ENCODE results near the gene SLC26A11.

SLC26A11 gene

DNA sequence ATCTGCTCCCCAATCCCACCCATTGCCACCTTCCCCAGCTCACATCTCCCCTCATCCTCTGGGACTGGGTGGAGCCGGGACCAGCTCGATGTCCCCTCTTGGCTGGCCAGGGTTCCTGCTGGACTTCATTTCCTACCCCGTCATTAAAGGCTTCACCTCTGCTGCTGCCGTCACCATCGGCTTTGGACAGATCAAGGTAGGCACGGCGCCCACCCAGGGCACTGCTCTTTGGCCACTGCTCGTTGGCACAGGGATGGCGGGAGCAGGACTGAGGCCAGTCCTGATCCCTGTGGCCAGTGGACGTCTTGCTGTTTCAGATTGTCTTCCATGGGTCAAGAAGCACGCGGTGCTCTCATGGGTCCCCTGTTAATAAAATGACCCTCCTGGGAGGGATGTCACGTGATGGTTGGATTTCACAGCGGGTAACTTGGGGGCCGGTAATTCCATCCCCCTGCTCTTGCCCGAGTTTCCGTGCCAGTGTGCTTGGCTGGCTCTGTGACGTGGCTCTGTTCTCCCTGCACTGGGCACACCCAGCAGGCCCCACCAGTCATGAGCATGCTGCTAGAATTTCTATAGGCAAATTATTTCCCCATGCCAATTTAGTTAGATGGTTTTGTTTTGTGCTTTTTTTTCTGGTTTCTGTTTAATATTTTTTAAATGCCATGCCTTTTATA is 3.1 kb downstream of the SLC26A11 start:
- H3K27ac ChIP-seq = no peak overlapping the region
- TF ChIP-seq, protein P1, sequence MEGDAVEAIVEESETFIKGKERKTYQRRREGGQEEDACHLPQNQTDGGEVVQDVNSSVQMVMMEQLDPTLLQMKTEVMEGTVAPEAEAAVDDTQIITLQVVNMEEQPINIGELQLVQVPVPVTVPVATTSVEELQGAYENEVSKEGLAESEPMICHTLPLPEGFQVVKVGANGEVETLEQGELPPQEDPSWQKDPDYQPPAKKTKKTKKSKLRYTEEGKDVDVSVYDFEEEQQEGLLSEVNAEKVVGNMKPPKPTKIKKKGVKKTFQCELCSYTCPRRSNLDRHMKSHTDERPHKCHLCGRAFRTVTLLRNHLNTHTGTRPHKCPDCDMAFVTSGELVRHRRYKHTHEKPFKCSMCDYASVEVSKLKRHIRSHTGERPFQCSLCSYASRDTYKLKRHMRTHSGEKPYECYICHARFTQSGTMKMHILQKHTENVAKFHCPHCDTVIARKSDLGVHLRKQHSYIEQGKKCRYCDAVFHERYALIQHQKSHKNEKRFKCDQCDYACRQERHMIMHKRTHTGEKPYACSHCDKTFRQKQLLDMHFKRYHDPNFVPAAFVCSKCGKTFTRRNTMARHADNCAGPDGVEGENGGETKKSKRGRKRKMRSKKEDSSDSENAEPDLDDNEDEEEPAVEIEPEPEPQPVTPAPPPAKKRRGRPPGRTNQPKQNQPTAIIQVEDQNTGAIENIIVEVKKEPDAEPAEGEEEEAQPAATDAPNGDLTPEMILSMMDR (IDR thresholded peaks at IDR 0.05) = no peak
- no peak for TF ChIP-seq ZFX (IDR thresholded peaks at IDR 0.05; ENCODE audit: borderline replicate concordance)

DNA sequence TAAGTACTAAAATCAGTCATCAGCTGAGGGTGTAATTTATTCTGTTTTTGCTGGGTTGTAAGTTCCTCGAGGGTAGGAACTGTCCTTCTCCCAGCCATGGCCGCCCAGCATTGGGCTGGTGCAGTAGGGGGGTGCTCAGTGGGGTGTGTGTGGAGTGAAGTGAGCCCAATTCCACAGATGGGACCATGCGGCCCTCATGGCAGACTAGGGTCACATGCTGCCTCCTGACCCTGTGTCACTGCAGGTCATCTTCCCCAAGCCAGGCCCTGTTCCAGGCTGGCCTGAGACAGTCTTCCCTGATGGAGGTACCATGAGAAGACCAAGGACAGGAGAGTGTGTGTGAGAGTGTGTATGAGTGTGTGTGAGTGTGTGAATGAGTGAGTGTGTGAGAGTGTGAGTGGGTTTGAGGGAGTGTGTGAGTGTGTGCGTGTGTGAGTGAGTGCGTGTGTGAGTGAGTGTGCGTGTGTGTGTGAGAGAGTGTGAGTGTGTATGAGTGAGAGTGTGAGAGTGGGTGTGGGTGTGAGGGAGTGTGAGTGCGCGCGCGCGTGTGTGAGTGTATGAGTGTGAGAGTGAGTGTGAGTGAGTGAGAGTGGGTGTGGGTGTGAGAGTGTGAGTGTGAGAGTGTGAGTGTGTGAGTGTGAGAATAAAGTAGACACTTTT is 3.7 kb downstream of the SLC26A11 start:
- TF ChIP-seq ZFX (IDR thresholded peaks at IDR 0.05; ENCODE audit: borderline replicate concordance) = no peak
- TF ChIP-seq, protein P1 (IDR thresholded peaks at IDR 0.05) = no peak
- no peak overlapping the region for H3K27ac ChIP-seq

DNA sequence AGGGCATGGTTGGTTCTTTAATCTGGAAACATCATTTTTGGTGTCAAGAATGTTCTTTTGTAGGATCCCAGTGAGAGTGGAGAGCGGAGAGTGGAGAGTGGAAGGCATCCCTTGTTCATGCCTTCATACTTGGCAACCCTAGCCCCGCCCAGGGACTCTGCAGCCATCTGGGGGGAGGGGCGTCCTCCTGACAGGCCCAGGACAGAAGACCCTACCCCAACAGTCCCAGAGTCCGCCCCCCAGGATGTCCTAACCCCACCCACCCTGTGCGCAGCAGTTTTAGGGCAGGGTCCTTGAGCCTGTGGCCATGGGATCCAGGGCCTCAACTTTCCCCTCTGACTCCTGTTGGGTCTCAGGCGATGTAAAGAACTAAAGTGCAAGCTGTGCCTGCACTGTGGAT is 4.5 kb downstream of the SLC26A11 start:
- TF ChIP-seq, protein P1 (IDR thresholded peaks at IDR 0.05) = no peak
- no peak for TF ChIP-seq ZFX (IDR thresholded peaks at IDR 0.05; ENCODE audit: borderline replicate concordance)
- H3K27ac ChIP-seq = no peak overlapping the region

DNA sequence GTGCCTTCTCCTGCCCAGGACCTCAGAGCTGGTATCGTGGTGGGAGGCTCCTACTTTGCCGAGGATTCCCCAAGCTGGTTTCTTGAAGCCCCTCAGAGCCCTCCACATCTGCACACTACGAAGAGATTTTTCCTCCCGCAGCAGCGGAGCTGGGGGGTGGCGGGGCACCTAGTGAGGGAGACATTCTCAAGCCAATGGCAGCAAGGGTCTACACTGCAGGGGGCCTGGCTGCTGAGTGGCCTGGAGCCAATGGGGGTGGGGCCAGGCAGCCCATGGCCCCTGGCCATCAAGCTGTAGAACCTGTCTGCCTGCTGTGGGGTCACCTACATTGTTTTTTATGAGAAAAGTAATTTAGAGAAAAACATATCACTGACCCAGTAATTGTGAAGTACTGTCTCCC is 5.0 kb downstream of the SLC26A11 start:
- no peak overlapping the region for H3K27ac ChIP-seq
- TF ChIP-seq, protein P1 (IDR thresholded peaks at IDR 0.05) = no peak
- TF ChIP-seq ZFX (IDR thresholded peaks at IDR 0.05; ENCODE audit: borderline replicate concordance) = no peak

DNA sequence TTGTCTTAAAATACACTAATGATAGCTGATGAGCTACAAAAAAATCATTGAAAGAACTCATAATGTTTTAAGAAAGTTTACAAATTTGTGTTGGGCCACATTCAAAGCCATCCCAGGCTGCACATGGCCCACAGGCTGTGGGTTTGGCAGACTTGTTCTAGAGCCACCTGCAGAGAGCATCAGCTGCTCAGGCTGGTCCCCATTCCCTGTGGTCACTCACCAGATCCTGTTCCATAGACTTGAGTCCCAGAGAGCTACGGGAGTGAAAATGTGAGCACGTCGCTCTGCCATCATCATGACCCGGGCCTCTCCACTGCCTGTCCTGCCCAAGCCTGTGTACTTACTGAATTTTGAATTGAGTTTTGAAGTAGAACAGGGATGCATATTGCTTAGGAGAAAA is 6.9 kb downstream of the SLC26A11 start:
- no peak for TF ChIP-seq ZFX (IDR thresholded peaks at IDR 0.05; ENCODE audit: borderline replicate concordance)
- TF ChIP-seq, protein P1 (IDR thresholded peaks at IDR 0.05) = no peak
- no peak overlapping the region for H3K27ac ChIP-seq

DNA sequence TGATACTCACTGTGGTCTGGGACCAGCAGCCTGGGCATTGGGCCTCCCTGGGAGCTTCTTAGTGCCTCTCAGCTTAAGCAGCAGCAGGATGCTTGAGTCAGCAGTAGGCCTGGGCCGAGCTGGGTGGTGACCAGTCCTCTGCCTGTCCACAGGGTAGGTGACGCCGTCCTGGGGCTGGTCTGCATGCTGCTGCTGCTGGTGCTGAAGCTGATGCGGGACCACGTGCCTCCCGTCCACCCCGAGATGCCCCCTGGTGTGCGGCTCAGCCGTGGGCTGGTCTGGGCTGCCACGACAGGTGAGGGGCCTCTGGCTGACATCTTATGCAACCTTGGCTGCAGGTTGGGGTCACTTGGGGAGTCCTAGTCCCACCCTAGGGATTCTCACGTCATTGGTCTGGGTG is 7.4 kb downstream of the SLC26A11 start:
- TF ChIP-seq, protein P1 (IDR thresholded peaks at IDR 0.05) = no peak
- no peak for TF ChIP-seq ZFX (IDR thresholded peaks at IDR 0.05; ENCODE audit: borderline replicate concordance)
- no peak overlapping the region for H3K27ac ChIP-seq

DNA sequence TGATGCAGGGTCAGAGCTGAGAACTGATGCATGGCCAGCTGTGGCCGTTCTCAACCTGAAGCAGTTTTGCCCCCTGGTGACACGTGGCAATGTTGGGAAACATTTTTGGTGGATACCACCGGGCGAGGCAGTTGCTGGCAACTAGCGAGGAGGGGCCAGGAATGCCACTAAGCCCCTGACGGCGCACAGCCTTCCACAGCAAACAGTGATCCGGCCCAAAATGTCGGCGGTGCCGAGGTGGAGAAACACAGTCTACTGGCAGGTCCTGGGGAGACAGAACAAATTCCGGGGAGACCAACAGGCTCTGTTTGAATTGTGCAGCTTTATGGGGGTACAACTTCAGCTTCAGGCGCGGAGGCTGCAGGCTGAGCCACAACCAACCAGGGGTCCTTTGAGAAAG is 8.2 kb downstream of the SLC26A11 start:
- TF ChIP-seq, protein P1 (IDR thresholded peaks at IDR 0.05) = no peak
- no peak for TF ChIP-seq ZFX (IDR thresholded peaks at IDR 0.05; ENCODE audit: borderline replicate concordance)
- H3K27ac ChIP-seq = no peak overlapping the region

Data from 22Rv1 (cell line).